Measurements from ENCODE around the gene PPP3CB. TPM values are rescaled to one million over a fixed set of nuclear protein-coding genes. Genes with fewer than 3 reads are reported as not detected.
A peak's percentile ranks its signal among the peaks of the same experiment; 100 is the strongest.

PPP3CB gene
- total and polyA plus RNA-seq, 2 donors from 2014 or later: 26.8 to 36.1 TPM

- H3K9me3 ChIP-seq (ENCODE audit: control insufficient read depth in 2 of 3, insufficient read depth in 1 of 3, low read length in 3 of 3): no peaks in the 10 kb centered on the region
- H3K27ac ChIP-seq (ENCODE audit: low read depth in 2 of 2, low read length in 2 of 2): no peak overlapping the region
- peaks cover 0 to 8% (median 4%) of the 10 kb centered on the region in 3 donors for H3K36me3 ChIP-seq (ENCODE audit: control insufficient read depth in 2 of 3, insufficient read depth in 3 of 3, low read length in 3 of 3)
- intact Hi-C loops (cut with DNase I): no loop called here
- H3K9ac ChIP-seq (ENCODE audit: low read length in 3 of 3): no peak overlapping the region
- H3K4me3 ChIP-seq (ENCODE audit: low read length in 3 of 3): no peak overlapping the region
- TF ChIP-seq, protein P1, sequence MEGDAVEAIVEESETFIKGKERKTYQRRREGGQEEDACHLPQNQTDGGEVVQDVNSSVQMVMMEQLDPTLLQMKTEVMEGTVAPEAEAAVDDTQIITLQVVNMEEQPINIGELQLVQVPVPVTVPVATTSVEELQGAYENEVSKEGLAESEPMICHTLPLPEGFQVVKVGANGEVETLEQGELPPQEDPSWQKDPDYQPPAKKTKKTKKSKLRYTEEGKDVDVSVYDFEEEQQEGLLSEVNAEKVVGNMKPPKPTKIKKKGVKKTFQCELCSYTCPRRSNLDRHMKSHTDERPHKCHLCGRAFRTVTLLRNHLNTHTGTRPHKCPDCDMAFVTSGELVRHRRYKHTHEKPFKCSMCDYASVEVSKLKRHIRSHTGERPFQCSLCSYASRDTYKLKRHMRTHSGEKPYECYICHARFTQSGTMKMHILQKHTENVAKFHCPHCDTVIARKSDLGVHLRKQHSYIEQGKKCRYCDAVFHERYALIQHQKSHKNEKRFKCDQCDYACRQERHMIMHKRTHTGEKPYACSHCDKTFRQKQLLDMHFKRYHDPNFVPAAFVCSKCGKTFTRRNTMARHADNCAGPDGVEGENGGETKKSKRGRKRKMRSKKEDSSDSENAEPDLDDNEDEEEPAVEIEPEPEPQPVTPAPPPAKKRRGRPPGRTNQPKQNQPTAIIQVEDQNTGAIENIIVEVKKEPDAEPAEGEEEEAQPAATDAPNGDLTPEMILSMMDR (IDR thresholded peaks at IDR 0.05; ENCODE audit: borderline replicate concordance, extremely low read depth, insufficient read depth): no peak
- no peaks in the 10 kb centered on the region for H3K4me1 ChIP-seq (ENCODE audit: control insufficient read depth in 2 of 3, insufficient read depth in 2 of 3, low read depth in 1 of 3, low read length in 3 of 3)
- DNase-seq: no peak
- no peaks in the 10 kb centered on the region for H3K27me3 ChIP-seq (ENCODE audit: control insufficient read depth, insufficient read depth, low read length)
- FAIRE-seq: no peak
Observed at GRCh38 chr10:73537288-73537687, 41.5 kb upstream of the PPP3CB start.

GRCh38 chr10:73534857-73535256 lies 39.0 kb upstream of the PPP3CB start:
- Histone ChIP-seq H3K36me3 (ENCODE audit: control insufficient read depth in 2 of 3, insufficient read depth in 3 of 3, low read length in 3 of 3) (peaks cover 0 to 3% (median 0%) of the 10 kb centered on the region in 3 donors), H3K4me1 (ENCODE audit: control insufficient read depth in 2 of 3, insufficient read depth in 2 of 3, low read depth in 1 of 3, low read length in 3 of 3) (no peaks in the 10 kb centered on the region), H3K4me3 (ENCODE audit: low read length in 3 of 3) (no peak overlapping the region), H3K9me3 (ENCODE audit: control insufficient read depth in 2 of 3, insufficient read depth in 1 of 3, low read length in 3 of 3) (no peaks in the 10 kb centered on the region), H3K27ac (ENCODE audit: low read depth in 2 of 2, low read length in 2 of 2) (no peak overlapping the region), H3K9ac (ENCODE audit: low read length in 3 of 3) (no peak overlapping the region), H3K27me3 (ENCODE audit: control insufficient read depth, insufficient read depth, low read length) (no peaks in the 10 kb centered on the region)
- intact Hi-C loops (cut with DNase I): no loop called here
- DNase-seq: no peak
- TF ChIP-seq, protein P1 (IDR thresholded peaks at IDR 0.05; ENCODE audit: borderline replicate concordance, extremely low read depth, insufficient read depth): no peak
- FAIRE-seq: no peak

DNA sequence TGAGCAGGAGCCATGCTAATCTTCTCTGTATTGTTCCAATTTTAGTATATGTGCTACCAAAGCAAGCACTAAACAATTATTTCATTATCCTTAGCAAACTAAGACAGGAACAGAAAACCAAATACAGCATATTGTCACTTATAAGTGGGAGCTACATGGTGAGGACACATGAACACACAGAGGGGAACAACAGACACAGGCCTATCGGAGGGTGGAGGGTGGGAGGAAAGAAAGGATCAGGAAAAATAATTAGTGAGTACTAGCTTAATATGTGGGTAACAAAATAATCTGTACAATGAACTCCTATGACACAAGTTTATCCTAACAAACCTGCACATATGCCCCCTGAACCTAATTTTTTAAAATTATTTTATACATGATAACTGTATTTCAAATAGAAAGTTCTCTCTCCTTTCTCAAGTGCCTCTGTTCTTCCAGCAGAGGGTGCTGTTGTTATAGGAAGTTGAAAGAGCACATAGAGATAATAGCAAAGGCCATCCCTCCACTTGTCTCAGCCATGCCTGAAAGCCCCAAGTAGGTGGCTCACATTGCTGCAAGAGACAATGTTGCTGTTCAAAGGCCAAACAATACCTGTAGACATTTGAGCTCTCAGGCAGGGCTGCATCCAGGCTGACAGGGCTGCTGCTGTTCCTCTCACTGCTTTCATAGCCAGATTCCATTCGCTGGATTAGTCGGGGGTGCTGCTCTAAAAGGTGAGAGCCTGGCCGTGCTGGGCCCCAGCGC lies 33.4 kb upstream of the PPP3CB start:
- peaks cover 0 to 8% (median 2%) of the 10 kb centered on the region in 3 donors for H3K36me3 ChIP-seq (ENCODE audit: control insufficient read depth in 2 of 3, insufficient read depth in 3 of 3, low read length in 3 of 3)
- FAIRE-seq: peak; percentile 89
- H3K9me3 ChIP-seq (ENCODE audit: control insufficient read depth in 2 of 3, insufficient read depth in 1 of 3, low read length in 3 of 3): no peaks in the 10 kb centered on the region
- H3K27ac ChIP-seq (ENCODE audit: low read depth in 2 of 2, low read length in 2 of 2): no peak overlapping the region
- TF ChIP-seq, protein P1 (IDR thresholded peaks at IDR 0.05; ENCODE audit: borderline replicate concordance, extremely low read depth, insufficient read depth): peak; percentile 82
- H3K9ac ChIP-seq (ENCODE audit: low read length in 3 of 3): no peak overlapping the region
- intact Hi-C loops (cut with DNase I): no loop called here
- no peaks in the 10 kb centered on the region for H3K4me1 ChIP-seq (ENCODE audit: control insufficient read depth in 2 of 3, insufficient read depth in 2 of 3, low read depth in 1 of 3, low read length in 3 of 3)
- no peak overlapping the region for H3K4me3 ChIP-seq (ENCODE audit: low read length in 3 of 3)
- no peaks in the 10 kb centered on the region for H3K27me3 ChIP-seq (ENCODE audit: control insufficient read depth, insufficient read depth, low read length)
- DNase-seq: peak in 4 of 5 donors; percentile 46 to 92 (median 62)

Measured in kidney (tissue), 14 donors.